Superior temporal gyrus (tissue), 1 donor: ENCODE results near the gene MACROH2A1.

Source experiments
- DNase-seq: peaks from one replicate; pipeline ENCODE4 v3.0.0-alpha.2; 2016; ENCODE audit errors: extremely low spot score

MACROH2A1 gene

DNA sequence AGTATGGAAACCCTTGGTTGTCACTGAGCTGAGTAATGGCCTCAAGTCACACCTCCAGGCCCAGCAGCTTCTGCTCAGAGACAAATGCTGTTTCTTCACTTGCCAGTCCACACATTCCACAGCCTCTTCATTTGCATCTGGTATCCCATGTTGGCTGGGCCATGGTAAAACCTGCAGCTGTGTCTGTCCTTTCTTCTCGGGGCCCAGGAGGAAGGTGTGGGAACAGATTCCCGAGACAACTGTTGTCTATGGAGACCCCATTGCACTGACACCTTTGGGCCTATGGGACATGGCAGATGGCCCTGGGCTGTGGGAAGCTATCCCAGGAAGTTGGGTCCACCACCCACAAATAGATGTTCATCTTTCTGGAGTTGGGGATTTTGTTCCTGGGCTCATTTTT, 85.1 kb downstream of the MACROH2A1 start:
- DNase-seq, result no peak

DNA sequence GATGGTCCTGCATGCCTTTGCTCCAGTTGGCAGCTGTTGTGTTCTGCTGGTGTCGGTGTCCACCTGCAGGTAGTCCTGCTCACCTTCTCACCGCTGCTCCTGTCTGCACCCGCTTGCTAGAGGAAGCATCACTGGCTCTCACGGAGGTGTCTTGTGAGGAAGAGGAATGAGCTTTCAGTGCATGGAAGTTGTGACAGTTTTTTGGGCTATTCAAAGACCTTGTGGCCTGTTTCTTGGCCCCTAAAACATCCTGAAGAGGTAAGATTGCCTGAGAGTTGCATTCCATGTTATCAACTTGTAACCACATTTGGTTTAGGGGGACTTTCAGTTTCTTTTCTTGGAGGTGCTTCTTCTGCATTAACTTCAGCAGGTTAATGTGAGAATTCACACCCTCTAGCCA, 85.6 kb downstream of the MACROH2A1 start:
- no peak for DNase-seq

DNA sequence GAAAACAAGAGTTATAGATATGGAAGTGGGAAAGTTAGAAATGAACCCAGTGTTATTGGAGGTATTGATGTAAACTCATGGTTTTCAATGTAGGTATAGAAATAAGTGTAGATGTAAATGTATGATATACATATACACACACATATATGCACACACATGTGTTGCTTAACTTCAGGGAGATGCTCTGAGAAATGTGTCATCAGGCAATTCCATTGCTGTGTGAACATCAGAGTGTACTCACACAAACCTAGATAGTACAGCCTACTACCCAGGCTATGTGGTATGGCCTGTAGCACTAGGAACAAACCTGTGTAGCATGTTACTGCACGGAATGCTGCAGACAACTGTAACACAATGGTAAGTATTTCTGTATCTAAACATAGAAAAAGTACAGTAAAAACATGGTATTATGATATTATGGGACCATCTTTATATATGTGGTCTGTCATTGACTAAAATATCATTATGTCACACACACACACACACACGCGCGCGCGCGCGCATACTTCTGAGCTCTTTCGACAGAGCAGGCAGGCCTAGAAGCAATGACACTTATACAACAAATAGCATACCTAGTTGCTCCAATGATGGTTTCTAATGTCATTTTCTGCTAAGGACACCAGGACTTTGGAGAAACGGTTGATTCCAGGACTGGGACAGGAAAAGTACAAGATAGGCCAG, 86.6 kb downstream of the MACROH2A1 start:
- no peak for DNase-seq

DNA sequence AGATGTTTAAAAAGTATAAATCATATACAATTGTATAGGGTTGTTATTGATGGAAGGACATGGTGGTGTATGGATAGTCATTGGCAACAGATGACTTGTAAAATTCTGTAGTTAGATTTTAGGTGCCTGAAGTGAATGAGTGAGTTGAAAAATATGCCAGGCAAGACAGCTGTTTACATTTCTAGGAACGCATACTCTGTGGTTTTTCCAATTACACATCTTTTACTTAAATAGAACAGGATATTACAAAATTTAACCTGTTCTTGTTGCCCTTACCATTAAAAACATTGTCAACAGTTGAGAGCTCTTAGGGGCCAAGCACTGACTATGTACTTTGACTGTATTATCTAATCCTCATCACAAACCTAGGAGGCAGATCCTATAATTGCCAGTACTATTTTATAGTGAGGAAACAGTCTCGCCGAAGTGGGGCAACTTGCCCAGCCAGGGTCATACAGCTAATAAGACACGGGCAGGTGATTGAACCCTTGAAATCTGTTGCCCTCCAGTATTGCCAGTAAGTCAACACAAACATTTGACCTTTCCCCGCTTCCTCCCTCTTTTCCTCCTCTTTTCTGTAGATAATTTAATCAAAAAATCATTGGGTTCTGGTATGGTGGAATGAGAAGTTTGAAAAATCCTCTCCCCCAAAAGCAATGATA, 88.6 kb downstream of the MACROH2A1 start:
- no peak for DNase-seq

DNA sequence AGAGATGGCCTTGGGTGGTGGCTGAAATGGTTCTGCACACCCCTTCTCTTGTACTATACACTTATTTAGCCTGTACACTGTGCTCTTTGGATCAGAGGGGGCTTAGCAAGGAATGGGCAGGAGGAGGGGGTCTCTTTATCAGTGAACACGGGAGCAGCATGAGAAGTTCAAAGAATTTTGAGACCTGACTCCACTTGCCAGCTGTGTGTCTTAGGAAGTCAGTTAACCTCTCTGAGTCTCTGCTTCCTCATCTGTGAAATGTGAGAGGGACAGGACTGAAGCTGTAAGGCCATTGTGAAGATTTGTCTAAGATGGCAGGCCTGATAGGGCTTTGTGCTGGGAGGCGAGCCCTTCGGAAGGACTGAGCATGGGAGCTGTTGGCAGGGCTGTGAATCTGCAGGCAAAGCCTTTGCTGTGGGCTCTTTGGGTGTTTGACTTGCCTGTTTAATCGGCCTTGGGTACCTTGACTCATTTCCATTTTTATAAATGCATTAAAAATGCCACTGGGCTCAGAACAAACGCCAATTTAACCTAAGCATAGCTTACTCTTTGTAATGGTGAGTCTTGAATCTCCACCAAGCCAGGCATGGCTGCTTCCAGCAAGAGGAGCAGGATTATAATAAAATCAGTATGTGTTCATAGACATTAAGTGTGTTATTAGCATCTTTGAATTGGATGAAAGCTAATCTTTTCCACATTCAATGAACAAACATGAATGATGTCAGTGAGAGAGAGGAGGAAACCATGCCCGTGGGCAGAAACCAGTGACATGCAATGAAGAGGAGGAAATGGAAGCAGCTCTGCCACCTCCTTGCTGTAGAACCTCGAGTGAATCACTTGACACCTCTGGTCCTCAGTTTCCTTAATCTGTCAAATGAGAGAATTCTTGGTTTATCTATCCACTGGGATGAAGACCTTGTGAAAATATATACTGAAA, 89.4 kb downstream of the MACROH2A1 start:
- no peak for DNase-seq

DNA sequence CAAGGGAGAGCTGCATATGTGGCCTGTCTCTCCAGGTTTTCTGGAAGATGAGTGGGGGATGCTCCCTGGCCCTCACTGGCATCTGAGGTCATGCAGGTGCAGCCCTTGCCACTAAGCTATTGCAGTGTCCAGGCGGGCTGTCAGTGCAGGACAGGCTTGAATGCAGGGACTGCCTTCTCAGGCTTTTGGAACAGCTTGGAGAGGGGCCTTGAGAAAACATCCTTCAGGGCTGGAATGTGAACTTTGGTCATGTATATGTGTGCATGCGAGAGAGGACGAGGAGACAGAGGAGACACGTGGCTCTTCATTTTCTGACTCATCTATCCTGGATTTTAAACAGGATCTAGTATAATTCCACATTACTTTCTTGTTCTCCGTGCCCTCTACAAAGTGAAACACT, 90.3 kb downstream of the MACROH2A1 start:
- no peak for DNase-seq

DNA sequence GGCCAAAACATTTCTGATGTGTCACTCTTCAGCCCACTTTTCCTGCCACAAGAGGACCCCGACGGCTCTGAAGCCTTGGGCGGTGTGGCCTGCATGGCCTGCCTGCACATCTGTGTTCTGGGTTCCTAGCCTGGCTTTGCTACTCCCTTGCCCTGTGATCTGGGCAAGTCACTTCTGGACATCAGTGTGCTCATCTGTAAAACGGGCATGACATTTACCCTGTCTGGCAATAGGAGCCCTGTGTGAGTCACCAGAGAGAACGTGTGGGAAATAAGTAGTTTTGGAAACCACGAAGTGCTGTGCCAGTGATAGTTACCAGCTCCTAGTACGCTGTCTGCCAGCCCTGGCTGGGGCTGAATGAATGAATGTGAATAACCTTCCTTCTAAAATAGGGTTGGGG, 90.8 kb downstream of the MACROH2A1 start:
- no peak for DNase-seq

DNA sequence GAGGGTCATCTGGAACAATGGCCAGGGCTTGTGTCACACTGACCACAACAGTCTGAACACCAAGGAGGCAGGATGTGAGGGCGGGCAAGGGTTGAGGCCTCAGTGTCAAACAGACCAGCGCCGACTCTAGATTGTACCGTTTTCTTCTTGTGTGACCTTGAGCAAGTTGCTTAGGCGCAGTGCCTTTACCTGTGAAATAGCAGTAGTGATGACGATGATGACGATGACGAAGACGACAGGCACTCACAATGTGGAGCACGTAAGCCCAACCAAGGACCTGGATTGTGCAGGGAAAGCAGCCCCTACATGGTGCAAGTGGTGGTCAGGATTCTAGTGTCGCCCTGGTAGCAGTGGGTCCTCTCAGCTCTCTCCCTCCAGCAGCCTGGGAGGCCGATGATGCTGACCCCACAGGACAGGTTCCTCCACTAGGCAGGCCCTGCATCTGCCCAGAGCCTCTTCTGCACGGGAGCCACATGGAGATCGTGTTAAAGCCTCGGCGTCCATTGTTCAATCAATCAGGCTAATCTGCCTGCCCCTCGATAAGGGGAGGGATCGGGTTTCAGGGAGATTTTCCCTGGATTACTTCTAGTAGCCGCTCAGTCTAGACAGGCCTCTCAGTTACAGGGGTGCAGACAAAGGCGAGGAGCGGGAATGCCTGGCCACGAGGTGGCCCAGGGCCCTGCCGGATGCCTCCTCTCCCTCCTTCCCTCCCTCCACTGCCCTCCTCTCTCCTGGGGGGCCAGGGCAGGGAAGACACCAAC, 91.7 kb downstream of the MACROH2A1 start:
- no peak for DNase-seq

DNA sequence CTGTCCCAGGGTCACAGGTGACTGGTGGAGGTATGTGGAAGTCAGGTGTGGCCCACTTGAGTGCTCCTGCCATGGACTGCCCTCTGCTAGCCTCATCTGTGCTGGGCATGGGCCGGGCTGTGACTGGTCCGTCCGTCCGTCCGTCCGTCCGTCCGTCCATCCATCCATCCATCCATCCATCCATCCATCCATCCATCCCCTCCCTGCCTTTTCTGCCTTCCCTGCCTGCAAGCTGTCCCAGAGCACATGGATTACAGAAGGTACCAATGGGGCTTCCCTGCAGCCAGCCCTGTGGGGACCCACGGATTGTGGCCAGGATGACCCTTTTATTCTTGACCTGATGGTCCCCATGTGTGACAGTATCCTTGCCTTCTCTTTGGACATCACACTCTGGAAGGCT, 92.5 kb downstream of the MACROH2A1 start:
- no peak for DNase-seq

DNA sequence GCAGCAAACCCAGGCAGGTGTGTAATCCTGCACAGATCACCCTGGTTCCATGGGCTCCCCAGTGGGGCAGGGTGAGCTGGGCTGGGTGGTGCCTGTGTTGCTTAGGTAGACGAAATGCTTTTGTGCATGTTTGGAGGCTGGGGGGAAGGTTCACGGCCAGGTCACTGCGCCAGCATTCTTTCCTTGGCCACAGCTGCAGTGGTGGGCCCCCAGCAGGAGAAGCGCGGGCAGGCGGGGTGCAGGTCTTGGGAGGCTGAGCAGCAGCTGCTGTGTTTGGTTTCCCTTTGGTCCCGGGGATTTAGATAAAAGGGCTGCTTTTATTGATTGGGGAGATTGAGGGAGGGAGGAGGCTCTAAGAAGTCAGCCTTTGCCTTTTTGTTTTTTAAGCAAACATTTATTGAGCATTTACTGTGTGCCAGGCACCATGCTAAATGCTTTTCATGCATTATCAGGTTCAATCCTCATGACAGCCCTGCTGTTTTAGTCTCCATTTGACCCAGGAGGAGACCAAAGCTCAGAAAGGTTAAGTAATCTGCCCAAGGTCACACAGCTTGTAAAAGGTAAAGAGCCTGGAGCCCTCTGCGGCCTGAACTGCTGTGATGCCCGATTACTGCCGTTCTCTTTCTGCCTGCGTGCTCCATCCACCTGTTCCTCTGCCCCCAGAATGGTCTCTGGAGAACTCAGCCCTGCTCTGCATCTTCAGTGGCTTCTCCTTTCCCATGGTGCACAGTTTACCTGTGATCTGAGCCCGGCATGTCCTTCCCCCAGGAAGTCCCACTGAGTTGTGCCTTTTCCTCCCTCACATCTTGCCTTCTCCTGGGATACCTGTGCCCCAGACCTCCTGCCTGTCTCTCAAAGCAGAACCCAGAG, 94.4 kb downstream of the MACROH2A1 start:
- DNase-seq, result no peak

DNA sequence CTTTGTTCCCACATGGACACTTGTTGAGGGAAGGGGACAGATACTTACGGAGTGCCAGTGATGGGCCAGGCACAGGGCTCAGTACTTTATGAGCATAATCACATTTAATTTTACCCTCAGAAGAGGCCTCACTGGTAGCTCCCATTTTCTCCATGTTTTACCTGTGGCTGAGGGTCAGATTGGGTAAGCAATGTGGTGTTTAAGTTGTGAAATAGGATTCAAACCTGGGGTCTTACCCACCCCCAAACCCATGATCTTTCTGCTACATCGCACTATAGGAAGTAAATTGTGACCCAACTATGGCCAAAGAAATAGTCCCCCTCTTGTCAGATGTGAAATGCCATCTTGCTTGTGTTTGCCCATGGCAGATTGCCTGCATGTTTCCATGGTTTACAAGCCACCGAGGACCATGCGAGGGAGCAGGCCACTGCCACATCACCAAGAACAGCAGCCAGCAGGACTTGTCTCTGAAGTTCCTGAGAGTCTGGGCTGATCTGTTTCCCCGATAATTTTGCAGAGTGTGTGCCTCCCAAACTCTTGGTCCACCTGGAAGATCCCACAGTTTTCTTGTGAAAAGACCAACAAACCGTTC, 95.4 kb downstream of the MACROH2A1 start:
- no peak for DNase-seq

DNA sequence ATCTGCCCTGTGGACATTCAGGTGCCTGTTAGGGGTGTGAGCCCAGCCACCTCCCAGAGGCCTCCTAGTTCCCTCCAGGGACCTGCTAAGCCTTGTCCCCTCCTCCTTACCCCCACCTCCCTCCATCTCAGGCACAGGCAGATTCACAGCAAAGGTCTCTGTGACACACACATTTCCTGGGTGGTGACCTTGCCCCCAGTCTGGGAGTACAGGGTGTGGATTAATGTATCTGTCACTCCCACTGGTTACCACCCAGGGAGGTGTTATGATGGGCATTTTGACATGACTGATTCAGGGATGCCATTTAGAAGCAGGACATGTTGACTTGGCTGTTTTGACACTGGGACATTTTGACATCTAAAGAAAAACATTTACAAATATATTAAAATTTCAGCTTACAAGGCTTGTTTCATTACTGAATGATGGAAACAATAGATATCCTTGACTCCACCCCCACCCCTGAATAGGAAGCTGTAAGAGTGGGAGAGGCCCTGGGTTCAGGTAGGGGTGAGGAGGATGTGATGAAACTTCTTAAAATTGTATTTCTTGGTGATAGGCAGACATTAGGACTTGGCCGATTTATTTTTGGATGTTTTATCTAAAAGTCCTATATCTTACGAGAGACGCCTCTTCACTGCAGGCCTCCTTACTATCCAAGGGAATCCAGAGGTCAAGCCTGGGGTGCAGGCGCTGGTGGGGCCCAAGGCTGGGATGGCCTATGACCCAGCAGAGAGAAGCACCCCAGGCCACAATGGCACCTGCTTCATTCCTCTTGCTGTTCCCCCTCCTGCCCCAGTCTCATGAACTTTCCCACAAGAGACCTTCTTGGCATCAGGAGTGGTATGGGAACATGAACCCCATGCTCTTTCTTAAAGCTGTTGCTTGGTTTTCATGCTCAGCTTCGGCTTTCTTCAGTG, 101.9 kb downstream of the MACROH2A1 start:
- no peak for DNase-seq

DNA sequence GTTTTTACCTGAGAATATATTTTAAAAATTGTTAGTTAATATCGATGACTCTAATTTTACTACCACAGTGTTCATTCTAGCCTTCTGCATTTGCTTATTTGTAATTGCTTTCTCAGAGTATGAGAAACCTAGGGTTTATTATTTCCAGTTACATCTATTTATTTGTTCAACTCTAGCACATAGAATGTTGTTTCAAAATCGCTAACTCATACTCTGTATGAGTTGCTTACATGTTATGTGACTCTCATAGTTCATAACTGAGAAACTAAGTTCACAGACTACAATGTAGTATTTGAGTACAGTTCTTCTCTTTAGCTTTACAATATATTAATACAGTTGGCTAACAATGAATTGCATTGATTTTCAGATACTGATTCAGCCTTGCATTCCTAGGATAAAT, 103.2 kb downstream of the MACROH2A1 start:
- no peak for DNase-seq

DNA sequence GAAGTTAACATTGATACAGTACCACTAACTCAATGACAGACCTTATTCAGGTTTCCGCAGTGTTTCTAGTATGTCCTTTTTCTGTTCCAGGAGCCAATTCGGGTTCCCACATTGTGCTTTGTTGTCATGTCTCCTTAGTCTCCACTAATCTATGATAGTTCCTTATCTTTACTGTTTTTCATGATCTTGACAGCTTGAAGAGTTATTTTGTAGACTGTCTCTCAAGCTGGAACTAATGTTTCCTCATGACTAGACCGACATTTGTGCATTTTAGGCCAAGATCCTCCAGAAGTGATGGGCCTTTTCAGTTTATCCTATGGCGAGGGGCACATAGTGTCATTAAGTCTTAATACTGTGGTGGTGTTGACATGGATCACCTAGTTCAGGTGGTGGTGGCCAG, 104.2 kb downstream of the MACROH2A1 start:
- DNase-seq, result no peak

DNA sequence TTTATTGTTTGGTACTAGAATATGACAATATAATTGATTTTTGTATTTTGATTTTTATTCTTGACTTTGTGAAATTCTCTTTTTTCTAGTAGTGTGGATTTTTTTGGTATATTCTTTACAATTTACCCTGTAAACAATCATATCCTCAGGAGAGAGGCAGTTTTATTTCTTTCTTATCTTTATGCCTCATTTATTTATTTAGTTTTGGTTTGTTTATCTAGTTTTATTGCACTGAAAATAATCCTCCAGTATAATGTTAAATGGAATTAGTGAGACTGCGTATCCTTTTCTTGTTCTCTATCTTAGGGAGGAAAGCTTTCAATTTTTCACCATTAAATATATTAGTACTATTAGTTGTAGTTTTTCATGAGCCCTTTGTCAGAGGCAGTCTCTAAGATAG, 109.4 kb downstream of the MACROH2A1 start:
- DNase-seq, result no peak

DNA sequence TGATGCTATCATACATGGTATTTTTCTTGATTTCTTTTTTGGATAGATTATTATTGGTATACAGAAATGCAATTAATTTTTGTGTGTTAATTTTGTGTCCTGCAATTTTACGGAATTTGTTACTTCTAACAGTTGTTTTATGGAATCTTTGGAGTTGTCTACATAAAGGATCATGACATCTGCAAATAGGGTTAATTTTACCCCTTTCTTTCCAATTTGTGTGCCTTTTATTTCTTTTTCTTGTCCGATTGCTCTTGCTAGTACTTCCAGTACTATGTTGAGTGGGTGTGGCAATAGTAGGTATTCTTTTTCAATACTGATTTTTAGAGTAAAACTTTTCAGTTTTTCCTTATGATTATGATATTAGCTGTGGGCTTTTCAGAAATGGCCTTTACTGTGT, 111.5 kb downstream of the MACROH2A1 start:
- no peak for DNase-seq
